ENCODE results near the gene TRIM72.

Gene TRIM72

GRCh38 chr16:31184888-31185287 is 29.0 kb upstream of the TRIM72 start:
- no peak overlapping the region for H3K27ac ChIP-seq (ENCODE audit: low read depth, low read length)
- H3K9ac ChIP-seq (ENCODE audit: low read length): no peak overlapping the region
- peaks cover 71% of the 10 kb centered on the region for H3K36me3 ChIP-seq (ENCODE audit: insufficient read depth, low read length)
- no peaks in the 10 kb centered on the region for H3K9me3 ChIP-seq (ENCODE audit: low read length)
- H3K4me3 ChIP-seq (ENCODE audit: low read depth in 1 of 2, low read length in 2 of 2): no peak overlapping the region
- H3K4me1 ChIP-seq (ENCODE audit: insufficient read depth, low read length): peaks cover 29% of the 10 kb centered on the region
- no peaks in the 10 kb centered on the region for H3K27me3 ChIP-seq (ENCODE audit: control insufficient read depth in 1 of 2, insufficient read depth in 2 of 2, low read length in 2 of 2)

- Histone ChIP-seq H3K4me1 (ENCODE audit: insufficient read depth, low read length) (peaks cover 29% of the 10 kb centered on the region), H3K36me3 (ENCODE audit: insufficient read depth, low read length) (peaks cover 76% of the 10 kb centered on the region), H3K27ac (ENCODE audit: low read depth, low read length) (no peak overlapping the region), H3K9me3 (ENCODE audit: low read length) (no peaks in the 10 kb centered on the region), H3K9ac (ENCODE audit: low read length) (no peak overlapping the region), H3K4me3 (ENCODE audit: low read depth in 1 of 2, low read length in 2 of 2) (no peak overlapping the region), H3K27me3 (ENCODE audit: control insufficient read depth in 1 of 2, insufficient read depth in 2 of 2, low read length in 2 of 2) (no peaks in the 10 kb centered on the region)
Measured at GRCh38 chr16:31185339-31185738, 28.6 kb upstream of the TRIM72 start.

GRCh38 chr16:31186176-31186575 is 27.7 kb upstream of the TRIM72 start:
- H3K27me3 ChIP-seq (ENCODE audit: control insufficient read depth in 1 of 2, insufficient read depth in 2 of 2, low read length in 2 of 2): no peaks in the 10 kb centered on the region
- no peak overlapping the region for H3K4me3 ChIP-seq (ENCODE audit: low read depth in 1 of 2, low read length in 2 of 2)
- no peak overlapping the region for H3K27ac ChIP-seq (ENCODE audit: low read depth, low read length)
- H3K9me3 ChIP-seq (ENCODE audit: low read length): no peaks in the 10 kb centered on the region
- H3K9ac ChIP-seq (ENCODE audit: low read length): no peak overlapping the region
- peaks cover 84% of the 10 kb centered on the region for H3K36me3 ChIP-seq (ENCODE audit: insufficient read depth, low read length)
- peaks cover 29% of the 10 kb centered on the region for H3K4me1 ChIP-seq (ENCODE audit: insufficient read depth, low read length)

GRCh38 chr16:31186930-31187807 is 26.8 kb upstream of the TRIM72 start:
- H3K4me3 ChIP-seq (ENCODE audit: low read depth in 1 of 2, low read length in 2 of 2): no peak overlapping the region
- H3K36me3 ChIP-seq (ENCODE audit: insufficient read depth, low read length): peaks cover 94% of the 10 kb centered on the region
- H3K4me1 ChIP-seq (ENCODE audit: insufficient read depth, low read length): peaks cover 19% of the 10 kb centered on the region
- no peaks in the 10 kb centered on the region for H3K27me3 ChIP-seq (ENCODE audit: control insufficient read depth in 1 of 2, insufficient read depth in 2 of 2, low read length in 2 of 2)
- H3K9me3 ChIP-seq (ENCODE audit: low read length): no peaks in the 10 kb centered on the region
- H3K9ac ChIP-seq (ENCODE audit: low read length): no peak overlapping the region
- H3K27ac ChIP-seq (ENCODE audit: low read depth, low read length): no peak overlapping the region

- Histone ChIP-seq H3K27ac (ENCODE audit: low read depth, low read length) (no peak overlapping the region), H3K4me3 (ENCODE audit: low read depth in 1 of 2, low read length in 2 of 2) (no peak overlapping the region), H3K9ac (ENCODE audit: low read length) (no peak overlapping the region), H3K36me3 (ENCODE audit: insufficient read depth, low read length) (peaks cover 96% of the 10 kb centered on the region), H3K9me3 (ENCODE audit: low read length) (no peaks in the 10 kb centered on the region), H3K27me3 (ENCODE audit: control insufficient read depth in 1 of 2, insufficient read depth in 2 of 2, low read length in 2 of 2) (no peaks in the 10 kb centered on the region), H3K4me1 (ENCODE audit: insufficient read depth, low read length) (peaks cover 13% of the 10 kb centered on the region)
Measured at GRCh38 chr16:31187808-31188189, 26.1 kb upstream of the TRIM72 start.

- Histone ChIP-seq H3K4me3 (ENCODE audit: low read depth in 1 of 2, low read length in 2 of 2) (no peak overlapping the region), H3K9me3 (ENCODE audit: low read length) (no peaks in the 10 kb centered on the region), H3K9ac (ENCODE audit: low read length) (no peak overlapping the region), H3K27ac (ENCODE audit: low read depth, low read length) (no peak overlapping the region), H3K4me1 (ENCODE audit: insufficient read depth, low read length) (peaks cover 3% of the 10 kb centered on the region), H3K36me3 (ENCODE audit: insufficient read depth, low read length) (peaks cover 96% of the 10 kb centered on the region), H3K27me3 (ENCODE audit: control insufficient read depth in 1 of 2, insufficient read depth in 2 of 2, low read length in 2 of 2) (no peaks in the 10 kb centered on the region)
Measured at GRCh38 chr16:31188450-31189411, 25.2 kb upstream of the TRIM72 start.

- Histone ChIP-seq H3K4me3 (ENCODE audit: low read depth in 1 of 2, low read length in 2 of 2) (no peak overlapping the region), H3K27ac (ENCODE audit: low read depth, low read length) (no peak overlapping the region), H3K36me3 (ENCODE audit: insufficient read depth, low read length) (peaks cover 97% of the 10 kb centered on the region), H3K9ac (ENCODE audit: low read length) (no peak overlapping the region), H3K9me3 (ENCODE audit: low read length) (no peaks in the 10 kb centered on the region), H3K27me3 (ENCODE audit: control insufficient read depth in 1 of 2, insufficient read depth in 2 of 2, low read length in 2 of 2) (no peaks in the 10 kb centered on the region), H3K4me1 (ENCODE audit: insufficient read depth, low read length) (no peaks in the 10 kb centered on the region)
Measured at GRCh38 chr16:31189412-31189778, 24.5 kb upstream of the TRIM72 start.

- Histone ChIP-seq H3K4me1 (ENCODE audit: insufficient read depth, low read length) (no peaks in the 10 kb centered on the region), H3K36me3 (ENCODE audit: insufficient read depth, low read length) (peaks cover 98% of the 10 kb centered on the region), H3K9ac (ENCODE audit: low read length) (no peak overlapping the region), H3K9me3 (ENCODE audit: low read length) (no peaks in the 10 kb centered on the region), H3K27ac (ENCODE audit: low read depth, low read length) (no peak overlapping the region), H3K4me3 (ENCODE audit: low read depth in 1 of 2, low read length in 2 of 2) (no peak overlapping the region), H3K27me3 (ENCODE audit: control insufficient read depth in 1 of 2, insufficient read depth in 2 of 2, low read length in 2 of 2) (no peaks in the 10 kb centered on the region)
Measured at GRCh38 chr16:31190061-31190460, 23.9 kb upstream of the TRIM72 start.

GRCh38 chr16:31190818-31191444 is 23.0 kb upstream of the TRIM72 start:
- H3K27me3 ChIP-seq (ENCODE audit: control insufficient read depth in 1 of 2, insufficient read depth in 2 of 2, low read length in 2 of 2): no peaks in the 10 kb centered on the region
- H3K36me3 ChIP-seq (ENCODE audit: insufficient read depth, low read length): peaks cover 98% of the 10 kb centered on the region
- H3K27ac ChIP-seq (ENCODE audit: low read depth, low read length): no peak overlapping the region
- H3K4me3 ChIP-seq (ENCODE audit: low read depth in 1 of 2, low read length in 2 of 2): no peak overlapping the region
- H3K9ac ChIP-seq (ENCODE audit: low read length): no peak overlapping the region
- H3K9me3 ChIP-seq (ENCODE audit: low read length): no peaks in the 10 kb centered on the region
- no peaks in the 10 kb centered on the region for H3K4me1 ChIP-seq (ENCODE audit: insufficient read depth, low read length)

- no peak overlapping the region for H3K9ac ChIP-seq (ENCODE audit: low read length)
- H3K27ac ChIP-seq (ENCODE audit: low read depth, low read length): no peak overlapping the region
- no peaks in the 10 kb centered on the region for H3K27me3 ChIP-seq (ENCODE audit: control insufficient read depth in 1 of 2, insufficient read depth in 2 of 2, low read length in 2 of 2)
- no peak overlapping the region for H3K4me3 ChIP-seq (ENCODE audit: low read depth in 1 of 2, low read length in 2 of 2)
- no peaks in the 10 kb centered on the region for H3K9me3 ChIP-seq (ENCODE audit: low read length)
- no peaks in the 10 kb centered on the region for H3K4me1 ChIP-seq (ENCODE audit: insufficient read depth, low read length)
- peaks cover 91% of the 10 kb centered on the region for H3K36me3 ChIP-seq (ENCODE audit: insufficient read depth, low read length)
Measured at GRCh38 chr16:31191697-31192428, 22.1 kb upstream of the TRIM72 start.

All from muscle layer of colon (tissue), 2 donors.